HL-60 (cell line): ENCODE data around the gene PRRG1.

Source experiments
- POLR2AphosphoS5 ChIP-seq: IDR thresholded peaks from 2 replicates; pipeline ENCODE4 v1.6.1; 2012; ENCODE audit warnings: low read depth
- SPI1 ChIP-seq: IDR thresholded peaks from 2 replicates; pipeline ENCODE4 v1.6.1; 2012; ENCODE audit warnings: low read depth, mild to moderate bottlenecking, borderline replicate concordance
- TF ChIP-seq, protein P1 (sequence below): IDR thresholded peaks from one replicate; pipeline ENCODE4 v1.5.1; 2011; ENCODE audit warnings: low read length, control low read depth, inconsistent platforms; ENCODE audit not compliant: insufficient read depth

DNA sequence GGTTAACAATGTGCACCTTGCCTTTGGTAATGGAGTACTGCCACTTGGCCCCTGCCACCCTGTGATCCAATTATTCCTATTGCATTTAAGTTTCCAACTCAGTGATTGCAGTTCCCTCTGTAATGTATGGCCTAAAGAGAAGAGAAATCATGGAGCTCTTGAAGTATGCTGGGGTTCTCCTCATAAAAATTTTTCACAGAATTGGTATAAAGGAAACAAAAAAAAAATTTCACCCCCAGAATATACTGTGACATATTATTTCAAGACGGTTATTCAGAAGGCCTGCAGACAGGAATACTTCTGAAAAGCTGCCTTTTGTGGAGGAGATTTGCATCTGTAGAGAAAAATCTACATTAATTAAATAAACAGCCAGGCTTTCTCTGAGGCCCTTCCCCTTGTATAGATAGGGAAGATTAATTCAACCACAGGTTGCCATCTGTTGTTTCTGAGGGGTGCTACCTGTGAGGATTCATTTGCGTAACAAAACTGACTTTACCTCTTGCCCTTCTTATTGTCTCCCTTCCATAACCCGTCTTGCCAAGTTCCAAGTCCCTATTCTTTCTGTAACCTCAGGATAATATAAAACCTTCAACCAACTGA lies 127.5 kb downstream of the PRRG1 start:
- TF ChIP-seq, protein P1, sequence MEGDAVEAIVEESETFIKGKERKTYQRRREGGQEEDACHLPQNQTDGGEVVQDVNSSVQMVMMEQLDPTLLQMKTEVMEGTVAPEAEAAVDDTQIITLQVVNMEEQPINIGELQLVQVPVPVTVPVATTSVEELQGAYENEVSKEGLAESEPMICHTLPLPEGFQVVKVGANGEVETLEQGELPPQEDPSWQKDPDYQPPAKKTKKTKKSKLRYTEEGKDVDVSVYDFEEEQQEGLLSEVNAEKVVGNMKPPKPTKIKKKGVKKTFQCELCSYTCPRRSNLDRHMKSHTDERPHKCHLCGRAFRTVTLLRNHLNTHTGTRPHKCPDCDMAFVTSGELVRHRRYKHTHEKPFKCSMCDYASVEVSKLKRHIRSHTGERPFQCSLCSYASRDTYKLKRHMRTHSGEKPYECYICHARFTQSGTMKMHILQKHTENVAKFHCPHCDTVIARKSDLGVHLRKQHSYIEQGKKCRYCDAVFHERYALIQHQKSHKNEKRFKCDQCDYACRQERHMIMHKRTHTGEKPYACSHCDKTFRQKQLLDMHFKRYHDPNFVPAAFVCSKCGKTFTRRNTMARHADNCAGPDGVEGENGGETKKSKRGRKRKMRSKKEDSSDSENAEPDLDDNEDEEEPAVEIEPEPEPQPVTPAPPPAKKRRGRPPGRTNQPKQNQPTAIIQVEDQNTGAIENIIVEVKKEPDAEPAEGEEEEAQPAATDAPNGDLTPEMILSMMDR, result no peak
- TF ChIP-seq POLR2AphosphoS5 (no peak), SPI1 (no peak)
